GM12878 (cell line): ENCODE results near the gene KLHL22. TPM values are rescaled to one million over a fixed set of nuclear protein-coding genes. Genes with fewer than 3 reads are reported as not detected.

ENCODE experiments used
- ATAC-seq: fragments of 200-7000 bp; cut with Tn5 transposase; 3 replicates; pipeline ENCODE4 v1.9.1; 2020; ENCODE audit warnings: mild to moderate bottlenecking, moderate library complexity
- BruUV-seq: library from RNA; stranded (reverse); fragments of 400-500 nt; replicated peaks from 2 replicates; lab custom pipeline; 2021; lab: Mats Ljungman, UMichigan
- CTCF ChIA-PET: fragments of 300-600 bp; sonication (Branson Sonifier 250); formaldehyde crosslinking; extraction: SDS; loops from one replicate; lab custom pipeline; 2021; ENCODE audit warnings: inconsistent platforms; lab: Yijun Ruan, JAX
- POLR2A ChIA-PET: fragments of 350-600 bp; formaldehyde crosslinking; extraction: SDS; loops from one replicate; lab custom pipeline; 2021; ENCODE audit warnings: inconsistent platforms; lab: Charles Lee
- RAD21 ChIA-PET: fragments of 300-600 bp; sonication (Branson Sonifier 250); formaldehyde crosslinking; loops from one replicate; lab custom pipeline; 2023; ENCODE audit warnings: antibody characterized with exemption; ENCODE audit not compliant: unreplicated experiment; lab: Charles Lee
- SMC1A ChIA-PET: fragments of 300-600 bp; sonication (Branson Sonifier 250); formaldehyde crosslinking; loops from one replicate; lab custom pipeline; 2023; ENCODE audit not compliant: unreplicated experiment, uncharacterized antibody; lab: Charles Lee
- DNase-seq: peaks from one replicate; pipeline ENCODE4 v3.0.0-alpha.2; 2011; ENCODE audit warnings: low read depth, low spot score
- FAIRE-seq: peaks from 3 replicates; lab custom pipeline; 2011; peaks lifted over from hg19 to GRCh38; lab: Jason Lieb, UNC
- H2AFZ ChIP-seq: 2 replicates; pipeline ENCODE4 v1.6.0; 2011; ENCODE audit warnings: low read depth, low read length, control low read depth; ENCODE audit not compliant: control insufficient read depth
- H3K27ac ChIP-seq: 2 replicates; pipeline ENCODE4 v1.5.1; 2011; ENCODE audit warnings: control low read depth; ENCODE audit not compliant: control insufficient read depth, insufficient read depth
- H3K27me3 ChIP-seq, 2 experiments: replicated peaks in 1 of 2; 2 replicates each; pipeline versions ENCODE4 v1.6.0 to v1.6.1; 2011; ENCODE audit warnings: low read length in 1 of 2; ENCODE audit not compliant: control insufficient read depth in 2 of 2, insufficient read depth in 2 of 2
- H3K36me3 ChIP-seq, 2 experiments: 2 replicates each; pipeline ENCODE4 v1.5.1; 2011; ENCODE audit warnings: low read length in 1 of 2; ENCODE audit not compliant: control insufficient read depth in 2 of 2, insufficient read depth in 2 of 2
- H3K4me1 ChIP-seq: 2 replicates; pipeline ENCODE4 v1.6.1; 2011; ENCODE audit warnings: mild to moderate bottlenecking, low read length, moderate library complexity, mixed read lengths; ENCODE audit not compliant: control insufficient read depth, insufficient read depth
- H3K4me2 ChIP-seq: 2 replicates; pipeline ENCODE4 v1.6.0; 2011; ENCODE audit warnings: control low read depth; ENCODE audit not compliant: control insufficient read depth, insufficient read depth
- H3K4me3 ChIP-seq: fragments of 200-600 bp; sonication (generic); 2 replicates; pipeline ENCODE4 v1.5.1; 2016
- H3K79me2 ChIP-seq: 2 replicates; pipeline ENCODE4 v1.6.0; 2011; ENCODE audit warnings: low read length; ENCODE audit not compliant: control insufficient read depth, insufficient read depth
- H3K9ac ChIP-seq: 2 replicates; pipeline ENCODE4 v1.8.0; 2011; ENCODE audit warnings: low read length, control low read depth, mixed read lengths; ENCODE audit not compliant: control insufficient read depth, insufficient read depth
- H3K9me3 ChIP-seq: replicated peaks from 3 replicates; pipeline ENCODE4 v1.5.1; 2011; ENCODE audit warnings: mild to moderate bottlenecking, low read length; ENCODE audit not compliant: control insufficient read depth, insufficient read depth
- H4K20me1 ChIP-seq: 2 replicates; pipeline ENCODE4 v1.6.0; 2011; ENCODE audit not compliant: control insufficient read depth, insufficient read depth
- ESRRA ChIP-seq: IDR thresholded peaks from 2 replicates; pipeline ENCODE4 v1.6.1; 2012; ENCODE audit warnings: mild to moderate bottlenecking, low read length, improper control_type of control experiment
- KDM1A ChIP-seq: fragments of 200-600 bp; sonication (generic); IDR thresholded peaks from 2 replicates; pipeline ENCODE4 v1.6.1; 2016; ENCODE audit warnings: borderline replicate concordance
- RAD21 ChIP-seq: IDR thresholded peaks from 2 replicates; pipeline ENCODE4 v1.6.1; 2011; ENCODE audit warnings: mild to moderate bottlenecking, low read depth, low read length, moderate library complexity; ENCODE audit not compliant: insufficient read depth
- ZNF24 ChIP-seq: fragments of 450-650 bp; IDR thresholded peaks from 2 replicates; pipeline ENCODE4 v1.6.1; 2017; ENCODE audit warnings: antibody characterized with exemption, mild to moderate bottlenecking
- WGBS: methylation state at CpG from one replicate; pipeline ENCODE4 v1.1.6; 2016; ENCODE audit warnings: low lambda C conversion rate; ENCODE audit not compliant: insufficient replicate concordance, insufficient coverage; ENCODE audit errors: missing lambda C conversion rate; 5-methylcytosine and 5-hydroxymethylcytosine counted together
- in situ Hi-C: fragments of 300-500 bp; cut with MboI; formaldehyde crosslinking; loops from 9 replicates; pipeline ENCODE4 v1.14.3; 2018; ENCODE audit warnings: mixed read lengths
- intact Hi-C: fragments of 100-400 bp; cut with micrococcal nuclease; formaldehyde crosslinking; loops from one replicate; pipeline ENCODE4 v1.14.2; 2022; ENCODE audit not compliant: unreplicated experiment
- polyA plus RNA-seq, 11 experiments: library from polyadenylated mRNA; depleted of rRNA in 4 of 11; unstranded in 6 of 11; stranded (reverse) in 5 of 11; fragments of >200 nt; fragmentation: Nextera tagmentation in 4 of 11; fragmentation: Illumina TruSeq in 1 of 11; extraction: Ambion mirVana in 4 of 11; extraction: Trizol in 1 of 11; gene quantifications; 1 replicate in 1 of 11; 2 replicates in 10 of 11; pipeline versions ENCODE4 v1.2.1 to v1.2.3, GENCODE V29; 2011 to 2016; ENCODE audit warnings: inconsistent platforms in 2 of 11, missing spikeins in 2 of 11, low read depth in 1 of 11
- total RNA-seq, 4 experiments: library from RNA; depleted of rRNA in 3 of 4; stranded (reverse); fragments of >200 nt in 3 of 4; fragmentation: Illumina TruSeq in 1 of 4; extraction: Trizol in 1 of 4; gene quantifications; 2 replicates each; pipeline versions ENCODE4 v1.2.1 to v1.2.3, GENCODE V29; 2013 to 2021
- TF ChIP-seq, protein P1 (sequence below): fragments of 450-650 bp; IDR thresholded peaks from 2 replicates; pipeline ENCODE4 v1.6.1; 2016; ENCODE audit warnings: mild to moderate bottlenecking, moderate library complexity, borderline replicate concordance
- TF ChIP-seq, protein P2 (sequence below): fragments of 450-650 bp; IDR thresholded peaks from 2 replicates; pipeline ENCODE4 v1.6.1; 2018; ENCODE audit warnings: mild to moderate bottlenecking, low read depth, moderate library complexity; ENCODE audit not compliant: partially characterized antibody
- TF ChIP-seq, protein P3 (sequence below): IDR thresholded peaks from 2 replicates; pipeline ENCODE4 v1.6.1; 2012; ENCODE audit warnings: mild to moderate bottlenecking, low read depth, low read length
- TF ChIP-seq, protein P4 (sequence below): fragments of 450-650 bp; IDR thresholded peaks from 2 replicates; pipeline ENCODE4 v1.6.1; 2017; ENCODE audit warnings: mild to moderate bottlenecking

KLHL22 gene
- total and polyA plus RNA-seq, 10 of the 15 experiments (the other 5 are each of a cell fraction or from before 2014, with no cell fraction given) = 0.06 to 22.1 (median 14.2) TPM

DNA sequence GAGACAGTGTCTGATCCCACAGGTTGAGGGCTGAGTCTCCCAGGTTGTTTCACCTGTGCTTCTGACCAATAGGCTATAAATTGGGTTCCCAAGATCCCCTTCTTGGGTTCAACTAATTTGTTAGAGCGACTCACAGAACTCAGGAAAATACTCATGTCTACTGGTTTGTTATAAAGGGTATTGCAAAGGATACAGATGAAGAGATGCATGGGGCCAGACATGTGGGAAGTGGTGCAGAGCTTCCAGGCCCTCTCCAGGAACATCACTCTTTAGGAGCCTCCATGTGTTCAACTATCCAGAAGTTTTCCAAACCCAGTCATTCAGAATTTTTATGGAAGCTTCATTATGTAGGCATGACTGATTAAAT lies 4.7 kb downstream of the KLHL22 start (continued):
- TF ChIP-seq, protein P1, sequence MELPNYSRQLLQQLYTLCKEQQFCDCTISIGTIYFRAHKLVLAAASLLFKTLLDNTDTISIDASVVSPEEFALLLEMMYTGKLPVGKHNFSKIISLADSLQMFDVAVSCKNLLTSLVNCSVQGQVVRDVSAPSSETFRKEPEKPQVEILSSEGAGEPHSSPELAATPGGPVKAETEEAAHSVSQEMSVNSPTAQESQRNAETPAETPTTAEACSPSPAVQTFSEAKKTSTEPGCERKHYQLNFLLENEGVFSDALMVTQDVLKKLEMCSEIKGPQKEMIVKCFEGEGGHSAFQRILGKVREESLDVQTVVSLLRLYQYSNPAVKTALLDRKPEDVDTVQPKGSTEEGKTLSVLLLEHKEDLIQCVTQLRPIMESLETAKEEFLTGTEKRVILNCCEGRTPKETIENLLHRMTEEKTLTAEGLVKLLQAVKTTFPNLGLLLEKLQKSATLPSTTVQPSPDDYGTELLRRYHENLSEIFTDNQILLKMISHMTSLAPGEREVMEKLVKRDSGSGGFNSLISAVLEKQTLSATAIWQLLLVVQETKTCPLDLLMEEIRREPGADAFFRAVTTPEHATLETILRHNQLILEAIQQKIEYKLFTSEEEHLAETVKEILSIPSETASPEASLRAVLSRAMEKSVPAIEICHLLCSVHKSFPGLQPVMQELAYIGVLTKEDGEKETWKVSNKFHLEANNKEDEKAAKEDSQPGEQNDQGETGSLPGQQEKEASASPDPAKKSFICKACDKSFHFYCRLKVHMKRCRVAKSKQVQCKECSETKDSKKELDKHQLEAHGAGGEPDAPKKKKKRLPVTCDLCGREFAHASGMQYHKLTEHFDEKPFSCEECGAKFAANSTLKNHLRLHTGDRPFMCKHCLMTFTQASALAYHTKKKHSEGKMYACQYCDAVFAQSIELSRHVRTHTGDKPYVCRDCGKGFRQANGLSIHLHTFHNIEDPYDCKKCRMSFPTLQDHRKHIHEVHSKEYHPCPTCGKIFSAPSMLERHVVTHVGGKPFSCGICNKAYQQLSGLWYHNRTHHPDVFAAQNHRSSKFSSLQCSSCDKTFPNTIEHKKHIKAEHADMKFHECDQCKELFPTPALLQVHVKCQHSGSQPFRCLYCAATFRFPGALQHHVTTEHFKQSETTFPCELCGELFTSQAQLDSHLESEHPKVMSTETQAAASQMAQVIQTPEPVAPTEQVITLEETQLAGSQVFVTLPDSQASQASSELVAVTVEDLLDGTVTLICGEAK = no peak

DNA sequence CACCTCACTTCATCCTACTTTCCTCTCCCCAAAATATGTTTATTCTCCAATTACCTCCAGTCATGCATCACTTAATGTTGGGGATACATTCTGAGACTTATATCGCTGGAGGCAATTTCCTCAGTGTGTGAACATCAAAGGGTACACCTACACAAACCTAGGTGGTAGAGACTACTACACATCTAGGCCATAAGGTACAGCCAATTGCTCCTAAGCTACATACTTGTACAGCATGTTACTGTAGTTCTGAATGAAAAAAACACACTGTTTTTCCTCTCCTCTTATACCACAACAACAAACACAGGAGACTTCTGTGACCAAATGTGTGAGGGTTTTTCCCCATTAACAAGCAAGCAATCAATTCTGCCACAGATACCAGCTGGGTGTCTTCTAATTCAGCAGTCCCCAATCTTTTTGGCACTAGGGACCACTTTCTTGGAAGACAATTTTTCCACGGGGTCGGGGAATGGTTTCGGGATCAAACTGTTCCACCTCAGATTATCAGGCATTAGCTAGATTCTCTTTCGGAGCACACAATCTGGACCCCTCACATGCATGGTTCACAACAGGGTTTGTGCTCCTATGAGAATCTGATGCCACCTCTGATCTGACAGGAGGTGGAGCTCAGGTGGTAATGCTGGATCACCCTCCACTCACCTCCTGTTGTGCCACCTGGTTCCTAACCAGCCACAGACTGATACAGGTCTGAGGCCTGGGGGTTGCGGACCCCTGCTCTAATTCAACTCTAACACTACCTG lies 5.2 kb downstream of the KLHL22 start:
- ChIA-PET CTCF (interaction anchor here (1.2 to 1.5 kb wide), 2 partner anchors 30 to 72 kb away, joined by 3 read pairs; no protein-coding TSS in a partner anchor), SMC1A (interaction anchor here (1.2 kb wide), 1 partner anchor 9 kb away, joined by 3 read pairs; no protein-coding TSS in a partner anchor), RAD21 (no interaction called here), POLR2A (no interaction called here)
- H3K27ac ChIP-seq = no peak overlapping the region
- H3K4me1 ChIP-seq = peaks cover 6% of the 10 kb centered on the region; the same call in 1 of the 2 replicates
- H3K4me3 ChIP-seq = no peak overlapping the region
- FAIRE-seq (no peak), DNase-seq (no peak), ATAC-seq (no peak)
- H3K36me3 ChIP-seq = no peaks in the 10 kb centered on the region
- WGBS = 84% methylated on average over 6 of the region's 6 CpGs
- no peaks in the 10 kb centered on the region for H3K27me3 ChIP-seq
- BruUV-seq = no TSS peak
- H3K79me2 ChIP-seq = peaks cover 15% of the 10 kb centered on the region
- in situ Hi-C loops (loop anchor here (5.0 kb wide), 1 partner anchor 68 kb away; no protein-coding TSS in a partner anchor), intact Hi-C loops (no loop called here)
- no peak overlapping the region for H2AFZ ChIP-seq
- H4K20me1 ChIP-seq = no peaks in the 10 kb centered on the region; the same call in 1 of the 2 replicates
- H3K9me3 ChIP-seq = no peaks in the 10 kb centered on the region
- no peak overlapping the region for H3K4me2 ChIP-seq
- no peak overlapping the region for H3K9ac ChIP-seq
- TF ChIP-seq, protein P2, sequence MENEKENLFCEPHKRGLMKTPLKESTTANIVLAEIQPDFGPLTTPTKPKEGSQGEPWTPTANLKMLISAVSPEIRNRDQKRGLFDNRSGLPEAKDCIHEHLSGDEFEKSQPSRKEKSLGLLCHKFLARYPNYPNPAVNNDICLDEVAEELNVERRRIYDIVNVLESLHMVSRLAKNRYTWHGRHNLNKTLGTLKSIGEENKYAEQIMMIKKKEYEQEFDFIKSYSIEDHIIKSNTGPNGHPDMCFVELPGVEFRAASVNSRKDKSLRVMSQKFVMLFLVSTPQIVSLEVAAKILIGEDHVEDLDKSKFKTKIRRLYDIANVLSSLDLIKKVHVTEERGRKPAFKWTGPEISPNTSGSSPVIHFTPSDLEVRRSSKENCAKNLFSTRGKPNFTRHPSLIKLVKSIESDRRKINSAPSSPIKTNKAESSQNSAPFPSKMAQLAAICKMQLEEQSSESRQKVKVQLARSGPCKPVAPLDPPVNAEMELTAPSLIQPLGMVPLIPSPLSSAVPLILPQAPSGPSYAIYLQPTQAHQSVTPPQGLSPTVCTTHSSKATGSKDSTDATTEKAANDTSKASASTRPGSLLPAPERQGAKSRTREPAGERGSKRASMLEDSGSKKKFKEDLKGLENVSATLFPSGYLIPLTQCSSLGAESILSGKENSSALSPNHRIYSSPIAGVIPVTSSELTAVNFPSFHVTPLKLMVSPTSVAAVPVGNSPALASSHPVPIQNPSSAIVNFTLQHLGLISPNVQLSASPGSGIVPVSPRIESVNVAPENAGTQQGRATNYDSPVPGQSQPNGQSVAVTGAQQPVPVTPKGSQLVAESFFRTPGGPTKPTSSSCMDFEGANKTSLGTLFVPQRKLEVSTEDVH = no peak
- TF ChIP-seq RAD21 = no peak
- TF ChIP-seq, protein P3, sequence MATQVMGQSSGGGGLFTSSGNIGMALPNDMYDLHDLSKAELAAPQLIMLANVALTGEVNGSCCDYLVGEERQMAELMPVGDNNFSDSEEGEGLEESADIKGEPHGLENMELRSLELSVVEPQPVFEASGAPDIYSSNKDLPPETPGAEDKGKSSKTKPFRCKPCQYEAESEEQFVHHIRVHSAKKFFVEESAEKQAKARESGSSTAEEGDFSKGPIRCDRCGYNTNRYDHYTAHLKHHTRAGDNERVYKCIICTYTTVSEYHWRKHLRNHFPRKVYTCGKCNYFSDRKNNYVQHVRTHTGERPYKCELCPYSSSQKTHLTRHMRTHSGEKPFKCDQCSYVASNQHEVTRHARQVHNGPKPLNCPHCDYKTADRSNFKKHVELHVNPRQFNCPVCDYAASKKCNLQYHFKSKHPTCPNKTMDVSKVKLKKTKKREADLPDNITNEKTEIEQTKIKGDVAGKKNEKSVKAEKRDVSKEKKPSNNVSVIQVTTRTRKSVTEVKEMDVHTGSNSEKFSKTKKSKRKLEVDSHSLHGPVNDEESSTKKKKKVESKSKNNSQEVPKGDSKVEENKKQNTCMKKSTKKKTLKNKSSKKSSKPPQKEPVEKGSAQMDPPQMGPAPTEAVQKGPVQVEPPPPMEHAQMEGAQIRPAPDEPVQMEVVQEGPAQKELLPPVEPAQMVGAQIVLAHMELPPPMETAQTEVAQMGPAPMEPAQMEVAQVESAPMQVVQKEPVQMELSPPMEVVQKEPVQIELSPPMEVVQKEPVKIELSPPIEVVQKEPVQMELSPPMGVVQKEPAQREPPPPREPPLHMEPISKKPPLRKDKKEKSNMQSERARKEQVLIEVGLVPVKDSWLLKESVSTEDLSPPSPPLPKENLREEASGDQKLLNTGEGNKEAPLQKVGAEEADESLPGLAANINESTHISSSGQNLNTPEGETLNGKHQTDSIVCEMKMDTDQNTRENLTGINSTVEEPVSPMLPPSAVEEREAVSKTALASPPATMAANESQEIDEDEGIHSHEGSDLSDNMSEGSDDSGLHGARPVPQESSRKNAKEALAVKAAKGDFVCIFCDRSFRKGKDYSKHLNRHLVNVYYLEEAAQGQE = no peak
- no peak for TF ChIP-seq KDM1A
- TF ChIP-seq ESRRA = no peak
- no peak for TF ChIP-seq ZNF24
- TF ChIP-seq, protein P4, sequence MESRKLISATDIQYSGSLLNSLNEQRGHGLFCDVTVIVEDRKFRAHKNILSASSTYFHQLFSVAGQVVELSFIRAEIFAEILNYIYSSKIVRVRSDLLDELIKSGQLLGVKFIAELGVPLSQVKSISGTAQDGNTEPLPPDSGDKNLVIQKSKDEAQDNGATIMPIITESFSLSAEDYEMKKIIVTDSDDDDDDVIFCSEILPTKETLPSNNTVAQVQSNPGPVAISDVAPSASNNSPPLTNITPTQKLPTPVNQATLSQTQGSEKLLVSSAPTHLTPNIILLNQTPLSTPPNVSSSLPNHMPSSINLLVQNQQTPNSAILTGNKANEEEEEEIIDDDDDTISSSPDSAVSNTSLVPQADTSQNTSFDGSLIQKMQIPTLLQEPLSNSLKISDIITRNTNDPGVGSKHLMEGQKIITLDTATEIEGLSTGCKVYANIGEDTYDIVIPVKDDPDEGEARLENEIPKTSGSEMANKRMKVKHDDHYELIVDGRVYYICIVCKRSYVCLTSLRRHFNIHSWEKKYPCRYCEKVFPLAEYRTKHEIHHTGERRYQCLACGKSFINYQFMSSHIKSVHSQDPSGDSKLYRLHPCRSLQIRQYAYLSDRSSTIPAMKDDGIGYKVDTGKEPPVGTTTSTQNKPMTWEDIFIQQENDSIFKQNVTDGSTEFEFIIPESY = no peak
